Lower lobe of right lung (tissue), 2 donors: ENCODE measurements around the gene ZNF678. TPM values are rescaled to one million over a fixed set of nuclear protein-coding genes. Genes with fewer than 3 reads are reported as not detected.
"Not testable (repeated sequence)": the region's sequence is repeated elsewhere in the genome, so short reads cannot be mapped to it uniquely, and the experiment has no call there.

Experiments
- ATAC-seq, 2 donors: fragments of 200-7000 bp; cut with Tn5 transposase; one replicate each; pipeline ENCODE4 v1.9.1; 2020 to 2022; ENCODE audit warnings: mild to moderate bottlenecking in 2 of 2, moderate library complexity in 2 of 2
- DNase-seq: peaks from one replicate; pipeline ENCODE4 v3.0.0-alpha.2; 2020
- H3K27ac ChIP-seq: fragments of 200-600 bp; one replicate; pipeline ENCODE4 v1.8.0; 2022
- H3K27me3 ChIP-seq: fragments of 200-600 bp; one replicate; pipeline ENCODE4 v1.8.0; 2022; ENCODE audit warnings: low read depth
- H3K36me3 ChIP-seq: fragments of 200-600 bp; one replicate; pipeline ENCODE4 v1.8.0; 2022; ENCODE audit warnings: mild to moderate bottlenecking
- H3K4me1 ChIP-seq: fragments of 200-600 bp; one replicate; pipeline ENCODE4 v1.8.0; 2022
- H3K4me3 ChIP-seq: fragments of 200-600 bp; one replicate; pipeline ENCODE4 v1.8.0; 2022; ENCODE audit warnings: mild to moderate bottlenecking
- H3K9me3 ChIP-seq: fragments of 200-600 bp; one replicate; pipeline ENCODE4 v1.8.0; 2022
- intact Hi-C: fragments of 100-400 bp; cut with DNase I; formaldehyde crosslinking; loops from one replicate; pipeline ENCODE4 v1.11.0; 2022
- total RNA-seq: library from RNA; stranded (reverse); fragmentation: NEBNext Ultra II Directional; extraction: Animal tissue kit (Norgen Biotek cat#: 25700); gene quantifications from one replicate; pipeline ENCODE4 v1.2.1, GENCODE V29; 2021
- TF ChIP-seq, protein P1 (sequence below): fragments of 200-600 bp; IDR thresholded peaks from one replicate; pipeline ENCODE4 v1.8.0; 2022; ENCODE audit warnings: antibody characterized with exemption, mild to moderate bottlenecking
- donor health status: DM: no; HTN: yes; CAD: no; lungs with severe emphysema.

ZNF678 gene
- total RNA-seq, 1 donor from 2014 or later = 9.0 TPM

DNA sequence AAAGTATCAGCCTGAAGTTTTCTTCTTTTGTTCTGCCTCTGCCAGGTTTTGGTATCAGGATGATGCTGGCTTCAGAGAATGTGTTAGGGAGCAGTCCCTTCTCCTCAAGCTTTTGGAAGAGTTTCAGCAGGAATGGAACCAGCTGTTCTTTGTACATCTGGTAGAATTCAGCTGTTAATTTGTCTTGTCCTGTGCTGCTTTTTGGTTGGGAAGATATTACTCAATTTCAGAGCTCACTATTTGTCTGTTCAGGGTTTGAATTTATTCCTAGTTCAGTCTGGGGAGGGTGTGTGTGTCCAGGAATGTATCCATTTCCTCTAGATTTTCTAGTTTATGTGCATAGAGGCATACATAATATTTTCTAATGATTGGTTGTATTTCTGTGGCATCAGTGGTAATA is 12.8 kb downstream of the ZNF678 start:
- TF ChIP-seq, protein P1, sequence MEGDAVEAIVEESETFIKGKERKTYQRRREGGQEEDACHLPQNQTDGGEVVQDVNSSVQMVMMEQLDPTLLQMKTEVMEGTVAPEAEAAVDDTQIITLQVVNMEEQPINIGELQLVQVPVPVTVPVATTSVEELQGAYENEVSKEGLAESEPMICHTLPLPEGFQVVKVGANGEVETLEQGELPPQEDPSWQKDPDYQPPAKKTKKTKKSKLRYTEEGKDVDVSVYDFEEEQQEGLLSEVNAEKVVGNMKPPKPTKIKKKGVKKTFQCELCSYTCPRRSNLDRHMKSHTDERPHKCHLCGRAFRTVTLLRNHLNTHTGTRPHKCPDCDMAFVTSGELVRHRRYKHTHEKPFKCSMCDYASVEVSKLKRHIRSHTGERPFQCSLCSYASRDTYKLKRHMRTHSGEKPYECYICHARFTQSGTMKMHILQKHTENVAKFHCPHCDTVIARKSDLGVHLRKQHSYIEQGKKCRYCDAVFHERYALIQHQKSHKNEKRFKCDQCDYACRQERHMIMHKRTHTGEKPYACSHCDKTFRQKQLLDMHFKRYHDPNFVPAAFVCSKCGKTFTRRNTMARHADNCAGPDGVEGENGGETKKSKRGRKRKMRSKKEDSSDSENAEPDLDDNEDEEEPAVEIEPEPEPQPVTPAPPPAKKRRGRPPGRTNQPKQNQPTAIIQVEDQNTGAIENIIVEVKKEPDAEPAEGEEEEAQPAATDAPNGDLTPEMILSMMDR = no peak
- DNase-seq (no peak), ATAC-seq (no peak)
- no peak overlapping the region for H3K27ac ChIP-seq
- H3K27me3 ChIP-seq = no peaks in the 10 kb centered on the region
- no peaks in the 10 kb centered on the region for H3K36me3 ChIP-seq
- intact Hi-C loops = no loop called here
- H3K9me3 ChIP-seq = peaks cover 28% of the 10 kb centered on the region
- no peak overlapping the region for H3K4me3 ChIP-seq
- H3K4me1 ChIP-seq = no peaks in the 10 kb centered on the region

DNA sequence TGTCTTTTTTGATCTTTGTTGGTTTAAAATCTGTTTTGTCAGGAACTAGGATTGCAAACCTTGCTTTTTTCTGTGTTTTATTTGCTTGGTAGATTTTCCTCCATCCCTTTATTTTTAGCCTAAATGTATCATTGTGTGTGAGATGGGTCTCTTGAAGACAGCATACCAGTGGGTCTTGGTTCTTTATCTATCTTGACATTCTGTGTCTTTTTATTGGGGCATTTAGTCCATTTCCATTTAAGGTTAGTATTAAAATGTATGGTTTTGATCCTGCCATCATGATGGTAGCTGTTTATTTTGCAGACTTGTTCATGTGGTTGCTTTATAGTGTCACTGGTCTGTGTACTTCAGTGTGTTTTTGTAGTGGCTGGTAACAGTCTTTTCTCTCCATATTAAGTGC is 14.1 kb downstream of the ZNF678 start:
- no peak for DNase-seq
- Histone ChIP-seq H3K36me3 (no peaks in the 10 kb centered on the region), H3K4me3 (no peak overlapping the region), H3K27ac (no peak overlapping the region), H3K9me3 (peaks cover 28% of the 10 kb centered on the region), H3K27me3 (no peaks in the 10 kb centered on the region), H3K4me1 (no peaks in the 10 kb centered on the region)
- TF ChIP-seq, protein P1 = no peak
- ATAC-seq = no peak
- intact Hi-C loops = no loop called here

- TF ChIP-seq, protein P1 = no peak
- DNase-seq (no peak), ATAC-seq (no peak)
- no peaks in the 10 kb centered on the region for H3K4me1 ChIP-seq
- H3K27me3 ChIP-seq = no peaks in the 10 kb centered on the region
- H3K9me3 ChIP-seq = peaks cover 33% of the 10 kb centered on the region
- no peak overlapping the region for H3K27ac ChIP-seq
- H3K4me3 ChIP-seq = no peak overlapping the region
- H3K36me3 ChIP-seq = no peaks in the 10 kb centered on the region
- intact Hi-C loops = no loop called here
These were observed 20.0 kb downstream of the ZNF678 start for GRCh38 chr1:227583354-227583753.

- H3K36me3 ChIP-seq = no peaks in the 10 kb centered on the region
- ATAC-seq (no peak), DNase-seq (no peak)
- no peak overlapping the region for H3K27ac ChIP-seq
- TF ChIP-seq, protein P1 = no peak
- intact Hi-C loops = no loop called here
- H3K27me3 ChIP-seq = no peaks in the 10 kb centered on the region
- H3K9me3 ChIP-seq = peaks cover 40% of the 10 kb centered on the region
- H3K4me3 ChIP-seq = no peak overlapping the region
- no peaks in the 10 kb centered on the region for H3K4me1 ChIP-seq
These were observed 23.4 kb downstream of the ZNF678 start for GRCh38 chr1:227586733-227587132.

DNA sequence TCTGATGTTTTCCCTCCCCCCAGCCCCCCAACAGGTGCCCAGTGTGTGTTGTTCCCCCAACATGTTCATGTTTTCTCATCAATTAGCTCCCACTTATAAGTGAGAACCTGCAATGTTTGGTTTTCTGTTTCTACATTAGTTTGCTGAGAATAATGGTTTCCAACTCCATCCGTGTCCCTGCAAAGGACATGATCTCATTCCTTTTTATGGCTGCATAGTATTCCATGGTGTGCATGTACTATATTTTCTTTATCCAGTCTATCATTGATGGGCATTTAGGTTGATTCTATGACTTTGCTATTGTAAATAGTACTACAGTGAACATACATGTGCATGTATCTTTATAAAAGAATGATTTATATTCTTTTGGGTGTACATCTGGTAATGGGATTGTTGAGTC is 24.6 kb downstream of the ZNF678 start:
- no peaks in the 10 kb centered on the region for H3K4me1 ChIP-seq
- H3K27ac ChIP-seq = no peak overlapping the region
- no peak overlapping the region for H3K4me3 ChIP-seq
- intact Hi-C loops = no loop called here
- peaks cover 40% of the 10 kb centered on the region for H3K9me3 ChIP-seq
- no peaks in the 10 kb centered on the region for H3K27me3 ChIP-seq
- no peaks in the 10 kb centered on the region for H3K36me3 ChIP-seq
- ATAC-seq = no peak
- no peak for DNase-seq
- TF ChIP-seq, protein P1 = no peak

DNA sequence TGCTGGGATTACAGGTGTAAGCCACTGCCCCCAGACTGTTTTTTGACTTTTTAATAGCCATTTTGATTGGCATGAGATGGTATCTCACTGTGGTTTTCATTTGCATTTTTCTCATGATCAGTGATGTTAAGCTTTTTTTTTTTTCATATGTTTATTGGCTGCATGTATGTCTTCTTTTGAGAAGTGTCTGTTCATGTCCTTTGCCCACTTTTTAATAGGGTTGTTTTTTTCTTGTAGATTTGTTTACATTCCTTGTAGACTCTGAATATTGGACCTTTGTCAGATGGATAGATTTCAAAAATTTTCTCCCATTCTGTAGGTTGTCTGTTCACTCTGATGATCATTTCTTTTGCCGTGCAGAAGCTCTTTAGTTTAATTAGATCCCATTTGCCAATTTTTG is 25.4 kb downstream of the ZNF678 start:
- H3K36me3 ChIP-seq, H3K27ac ChIP-seq, H3K4me3 ChIP-seq, ATAC-seq, H3K27me3 ChIP-seq, intact Hi-C loops, DNase-seq, H3K4me1 ChIP-seq: not testable (repeated sequence)
- peaks cover 46% of the 10 kb centered on the region for H3K9me3 ChIP-seq

DNA sequence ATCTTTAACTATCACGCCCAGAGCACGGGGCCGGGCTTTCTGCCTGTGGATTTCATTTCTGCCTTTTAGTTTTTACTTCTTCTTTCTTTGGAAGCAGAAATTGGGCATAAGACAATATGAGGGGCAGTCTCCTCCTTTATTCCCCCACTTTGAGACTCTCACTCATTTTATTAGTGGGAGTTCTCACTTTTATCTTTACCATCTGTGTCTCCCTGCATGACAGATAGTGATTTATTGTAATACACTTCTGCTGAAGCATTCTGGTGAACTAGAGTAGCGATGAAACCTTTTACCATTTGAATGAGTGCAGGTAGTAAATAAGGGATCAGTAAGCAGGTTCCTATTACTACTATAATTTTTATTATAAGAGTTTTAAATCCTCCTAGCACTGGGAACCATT is 26.4 kb downstream of the ZNF678 start:
- peaks cover 46% of the 10 kb centered on the region for H3K9me3 ChIP-seq
- H3K4me3 ChIP-seq, H3K4me1 ChIP-seq, DNase-seq, H3K36me3 ChIP-seq, H3K27ac ChIP-seq, ATAC-seq, intact Hi-C loops, H3K27me3 ChIP-seq: not testable (repeated sequence)

- H3K27ac ChIP-seq, DNase-seq, ATAC-seq, intact Hi-C loops, H3K4me3 ChIP-seq, H3K36me3 ChIP-seq, H3K4me1 ChIP-seq, H3K27me3 ChIP-seq: not testable (repeated sequence)
- H3K9me3 ChIP-seq = peaks cover 28% of the 10 kb centered on the region
These were observed 32.9 kb downstream of the ZNF678 start for GRCh38 chr1:227596222-227596621.
